Gastroesophageal sphincter (tissue), 4 donors: ENCODE measurements around the gene CLCN2. TPM values are rescaled to one million over a fixed set of nuclear protein-coding genes. Genes with fewer than 3 reads are reported as not detected.

Experiments
- ATAC-seq: fragments of 150-250 bp; one replicate; pipeline ENCODE4 v1.9.1; 2016; ENCODE audit warnings: mild to moderate bottlenecking, moderate library complexity
- H3K27ac ChIP-seq, 4 donors: fragments of 200-600 bp; sonication (generic) in 3 of 4; 1 replicate in 3 of 4; 2 replicates in 1 of 4; pipeline ENCODE4 v1.5.1; 2016 to 2019
- H3K27me3 ChIP-seq: fragments of 200-600 bp; sonication (generic); one replicate; pipeline ENCODE4 v1.5.1; 2019
- H3K36me3 ChIP-seq, 2 donors: fragments of 200-600 bp; sonication (generic); one replicate each; pipeline ENCODE4 v1.5.1; 2019; ENCODE audit warnings: control low read depth in 1 of 2
- H3K4me1 ChIP-seq, 3 donors: fragments of 200-600 bp; sonication (generic); 1 replicate in 2 of 3; 2 replicates in 1 of 3; pipeline ENCODE4 v1.5.1; 2016 to 2019; ENCODE audit warnings: control low read depth in 2 of 3
- H3K4me3 ChIP-seq, 2 donors: fragments of 200-600 bp; sonication (generic); one replicate each; pipeline ENCODE4 v1.5.1; 2019; ENCODE audit warnings: mild to moderate bottlenecking in 1 of 2, moderate library complexity in 1 of 2
- H3K9me3 ChIP-seq, 3 donors: fragments of 200-600 bp; sonication (generic); one replicate each; pipeline ENCODE4 v1.5.1; 2017 to 2019; ENCODE audit warnings: control low read depth in 2 of 3
- CTCF ChIP-seq, 4 experiments: fragments of 200-600 bp in 2 of 4; fragments of 450-650 bp in 2 of 4; sonication (generic) in 1 of 4; IDR thresholded peaks; one replicate each; pipeline ENCODE4 v1.5.1; 2017 to 2019; ENCODE audit warnings: antibody characterized with exemption in 4 of 4, mild to moderate bottlenecking in 2 of 4, moderate library complexity in 2 of 4
- EP300 ChIP-seq: sonication (generic); formaldehyde crosslinking; IDR thresholded peaks from one replicate; pipeline ENCODE4 v1.6.1; 2017; ENCODE audit warnings: antibody characterized with exemption, mild to moderate bottlenecking
- POLR2A ChIP-seq, 2 donors: fragments of 450-650 bp; IDR thresholded peaks; one replicate each; pipeline ENCODE4 v1.6.1; 2017; ENCODE audit warnings: antibody characterized with exemption in 2 of 2, mild to moderate bottlenecking in 2 of 2, moderate library complexity in 1 of 2
- POLR2AphosphoS5 ChIP-seq: sonication (generic); formaldehyde crosslinking; IDR thresholded peaks from one replicate; pipeline ENCODE4 v1.6.1; 2017; ENCODE audit warnings: antibody characterized with exemption
- WGBS, 2 donors: methylation state at CpG; one replicate each; pipeline ENCODE4 v1.1.5; 2018; ENCODE audit warnings: low coverage in 1 of 2; 5-methylcytosine and 5-hydroxymethylcytosine counted together
- total RNA-seq, 4 donors: library from RNA; depleted of rRNA; stranded (reverse); fragments of >200 nt; gene quantifications; one replicate each; pipeline ENCODE4 v1.1.0, GENCODE V29; 2016

The CLCN2 gene
- total RNA-seq, 4 donors from 2014 or later: 2.0 to 6.8 (median 2.3) TPM

- Histone ChIP-seq H3K4me1 (peaks cover 0 to 72% (median 30%) of the 10 kb centered on the region in 3 donors), H3K27ac (peak overlapping the region; percentile 94 to 99 (median 98)), H3K27me3 (no peaks in the 10 kb centered on the region), H3K9me3 (no peaks in the 10 kb centered on the region), H3K4me3 (peak overlapping the region in 1 of 2 donors; percentile 92), H3K36me3 (peaks cover 0 to 51% of the 10 kb centered on the region in 2 donors)
- WGBS, 2 donors: 31% methylated on average over 3 of the region's 4 CpGs; no CpG with 5 or more reads in 1 of the 2 donors
- no peak for ATAC-seq
- TF ChIP-seq POLR2A (IDR thresholded peaks at IDR 0.05): no peak
- TF ChIP-seq CTCF (IDR thresholded peaks at IDR 0.05): no peak
- no peak for TF ChIP-seq POLR2AphosphoS5
- no peak for TF ChIP-seq EP300
Measured at GRCh38 chr3:184335291-184335660, 26.1 kb downstream of the CLCN2 start.

- Histone ChIP-seq H3K4me3 (no peak overlapping the region), H3K36me3 (peaks cover 0 to 57% of the 10 kb centered on the region in 2 donors), H3K4me1 (peaks cover 0 to 66% (median 26%) of the 10 kb centered on the region in 3 donors), H3K27ac (peak overlapping the region; percentile 94 to 99 (median 98)), H3K9me3 (no peaks in the 10 kb centered on the region), H3K27me3 (no peaks in the 10 kb centered on the region)
- TF ChIP-seq POLR2A (IDR thresholded peaks at IDR 0.05) (no peak), POLR2AphosphoS5 (no peak), CTCF (IDR thresholded peaks at IDR 0.05) (no peak), EP300 (no peak)
- WGBS, 2 donors: 90% methylated on average over 2 of the region's 15 CpGs; no CpG with 5 or more reads in 1 of the 2 donors
- ATAC-seq: no peak
Measured at GRCh38 chr3:184334470-184335158, 26.8 kb downstream of the CLCN2 start.

- H3K27me3 ChIP-seq: no peaks in the 10 kb centered on the region
- no peak for ATAC-seq
- H3K9me3 ChIP-seq: no peaks in the 10 kb centered on the region
- H3K36me3 ChIP-seq: peaks cover 0 to 67% of the 10 kb centered on the region in 2 donors
- no peak overlapping the region for H3K4me3 ChIP-seq
- H3K27ac ChIP-seq: peak overlapping the region in 3 of 4 donors; percentile 94 to 99 (median 98)
- 85 to 86% methylated on average over 2 of the region's 3 CpGs for WGBS, 2 donors
- no peak for TF ChIP-seq CTCF (IDR thresholded peaks at IDR 0.05)
- no peak for TF ChIP-seq POLR2AphosphoS5
- no peak for TF ChIP-seq POLR2A (IDR thresholded peaks at IDR 0.05)
- TF ChIP-seq EP300: no peak
- peaks cover 0 to 56% (median 18%) of the 10 kb centered on the region in 3 donors for H3K4me1 ChIP-seq
Measured at GRCh38 chr3:184333700-184334099, 27.7 kb downstream of the CLCN2 start.

- Histone ChIP-seq H3K36me3 (peaks cover 0 to 72% of the 10 kb centered on the region in 2 donors), H3K9me3 (no peaks in the 10 kb centered on the region), H3K27ac (peak overlapping the region in 3 of 4 donors; percentile 94 to 99 (median 98)), H3K4me1 (peaks cover 0 to 51% (median 13%) of the 10 kb centered on the region in 3 donors), H3K4me3 (no peak overlapping the region), H3K27me3 (no peaks in the 10 kb centered on the region)
- 78 to 87% methylated on average over 3 to 6 of the region's 6 CpGs for WGBS, 2 donors
- no peak for ATAC-seq
- no peak for TF ChIP-seq POLR2A (IDR thresholded peaks at IDR 0.05)
- no peak for TF ChIP-seq CTCF (IDR thresholded peaks at IDR 0.05)
- no peak for TF ChIP-seq EP300
- no peak for TF ChIP-seq POLR2AphosphoS5
Measured at GRCh38 chr3:184333190-184333589, 28.2 kb downstream of the CLCN2 start.
